ENCODE data around the gene SATB2. TPM values are rescaled to one million over a fixed set of nuclear protein-coding genes. Genes with fewer than 3 reads are reported as not detected.

The SATB2 gene
- total and polyA plus RNA-seq, 2 experiments from 2014 or later, result 1.6 to 6.0 TPM

GRCh38 chr2:199258291-199258690, 199.4 kb downstream of the SATB2 start:
- Mint-ChIP-seq H3K27ac (no peak overlapping the region), H3K36me3 (ENCODE audit: low read depth) (peaks cover 12% of the 10 kb centered on the region), H3K4me3 (no peak overlapping the region), H3K9me3 (peaks cover 12% of the 10 kb centered on the region), H3K27me3 (ENCODE audit: insufficient read depth, low read depth, poor library complexity) (no peaks in the 10 kb centered on the region), H3K4me1 (no peaks in the 10 kb centered on the region)
- Histone ChIP-seq H3K27ac (ENCODE audit: low read depth) (no peak overlapping the region), H3K4me2 (no peak overlapping the region), H3F3A (replicated peaks; ENCODE audit: low read depth) (no peaks in the 10 kb centered on the region), H3K9me2 (ENCODE audit: insufficient read depth) (no peaks in the 10 kb centered on the region), H3K79me2 (replicated peaks; ENCODE audit: insufficient read depth) (no peaks in the 10 kb centered on the region), H3K36me3 (ENCODE audit: insufficient read depth) (peaks cover 4% of the 10 kb centered on the region; the same call in 1 of the 2 replicates), H4K20me1 (replicated peaks; ENCODE audit: insufficient read depth) (no peaks in the 10 kb centered on the region), H2AFZ (no peak overlapping the region), H3K4me3 (no peak overlapping the region), H3K4me1 (ENCODE audit: insufficient read depth) (no peaks in the 10 kb centered on the region), H3K27me3 (ENCODE audit: insufficient read depth) (no peaks in the 10 kb centered on the region)
- ATAC-seq (no peak), DNase-seq (ENCODE audit: low spot score) (peak; percentile 24)
- TF ChIP-seq CTCF (conservative IDR thresholded peaks at IDR 0.05; ENCODE audit: low read depth in 2 of 2) (peak; percentile 51 to 52), ETS1 (IDR thresholded peaks at IDR 0.05) (no peak)

- Histone ChIP-seq H3K27ac (ENCODE audit: low read depth) (no peak overlapping the region), H2AFZ (no peak overlapping the region), H4K20me1 (replicated peaks; ENCODE audit: insufficient read depth) (no peaks in the 10 kb centered on the region), H3K27me3 (ENCODE audit: insufficient read depth) (no peaks in the 10 kb centered on the region), H3F3A (replicated peaks; ENCODE audit: low read depth) (no peaks in the 10 kb centered on the region), H3K4me1 (ENCODE audit: insufficient read depth) (no peaks in the 10 kb centered on the region), H3K4me3 (no peak overlapping the region), H3K9me2 (ENCODE audit: insufficient read depth) (no peaks in the 10 kb centered on the region), H3K79me2 (replicated peaks; ENCODE audit: insufficient read depth) (no peaks in the 10 kb centered on the region), H3K36me3 (ENCODE audit: insufficient read depth) (no peaks in the 10 kb centered on the region), H3K4me2 (no peak overlapping the region)
- Mint-ChIP-seq H3K4me3 (no peak overlapping the region), H3K27ac (no peak overlapping the region), H3K9me3 (peaks cover 7% of the 10 kb centered on the region), H3K36me3 (ENCODE audit: low read depth) (peaks cover 7% of the 10 kb centered on the region), H3K4me1 (peaks cover 4% of the 10 kb centered on the region; the same call in 2 of the 3 replicates), H3K27me3 (ENCODE audit: insufficient read depth, low read depth, poor library complexity) (no peaks in the 10 kb centered on the region)
- DNase-seq (ENCODE audit: low spot score), result no peak
- ATAC-seq, result no peak
- no peak for TF ChIP-seq CTCF (conservative IDR thresholded peaks at IDR 0.05; ENCODE audit: low read depth in 2 of 2)
Measured at GRCh38 chr2:199257261-199258224, 200.2 kb downstream of the SATB2 start.
